ENCODE measurements around the gene AKR1C8. TPM values are rescaled to one million over a fixed set of nuclear protein-coding genes. Genes with fewer than 3 reads are reported as not detected.

AKR1C8 gene
- total RNA-seq, 2 experiments from 2014 or later, result 0.22 TPM; not detected in 1

GRCh38 chr10:5107860-5108526 is 77.0 kb downstream of the AKR1C8 start:
- H3K36me3 Mint-ChIP-seq, result no peaks in the 10 kb centered on the region
- H3K9me3 Mint-ChIP-seq, result no peaks in the 10 kb centered on the region
- no peak overlapping the region for H3K27ac Mint-ChIP-seq
- no peak for DNase-seq
- no peak overlapping the region for H3K4me3 Mint-ChIP-seq
- no peaks in the 10 kb centered on the region for H3K4me1 Mint-ChIP-seq
- H3K27me3 Mint-ChIP-seq, result peaks cover 3% of the 10 kb centered on the region

GRCh38 chr10:5106553-5106952 is 78.4 kb downstream of the AKR1C8 start:
- Mint-ChIP-seq H3K9me3 (no peaks in the 10 kb centered on the region), H3K36me3 (no peaks in the 10 kb centered on the region), H3K27me3 (peaks cover 3% of the 10 kb centered on the region), H3K4me3 (no peak overlapping the region), H3K27ac (no peak overlapping the region), H3K4me1 (no peaks in the 10 kb centered on the region)
- no peak for DNase-seq

GRCh38 chr10:5105626-5106025 is 79.3 kb downstream of the AKR1C8 start:
- H3K9me3 Mint-ChIP-seq, result no peaks in the 10 kb centered on the region
- no peak overlapping the region for H3K27ac Mint-ChIP-seq

More at GRCh38 chr10:5105626-5106025, 79.3 kb downstream of the AKR1C8 start:
- H3K4me1 Mint-ChIP-seq, result no peaks in the 10 kb centered on the region
- H3K4me3 Mint-ChIP-seq, result no peak overlapping the region
- peaks cover 3% of the 10 kb centered on the region for H3K27me3 Mint-ChIP-seq
- H3K36me3 Mint-ChIP-seq, result no peaks in the 10 kb centered on the region
- DNase-seq, result no peak

Other genes starting within 250 kb of the AKR1C8 start
- under 1 TPM; 0.14 to 0.21 TPM for gene AKR1C1, start 221.7 kb downstream of the AKR1C8 start, total RNA-seq
- gene AKR1C2, start 181.3 kb downstream of the AKR1C8 start, total RNA-seq, result not detected
- gene AKR1C3, start 90.7 kb downstream of the AKR1C8 start, total RNA-seq, result under 1 TPM; 0.50 to 0.87 TPM
- gene AKR1C4, start 11.7 kb upstream of the AKR1C8 start, total RNA-seq, result not detected
- gene UCN3, start 179.8 kb upstream of the AKR1C8 start, total RNA-seq, result not detected
- gene TUBAL3, start 219.7 kb upstream of the AKR1C8 start, total RNA-seq, result not detected
- 10 to 100 TPM; 30.6 to 30.7 TPM for gene NET1, start 227.4 kb upstream of the AKR1C8 start, total RNA-seq

Measured in activated naive CD8-positive, alpha-beta T cell treated with anti-CD3 and anti-CD28 coated beads for 36 hours (primary cell).